BE2C (cell line): ENCODE measurements around the gene AP3S1. TPM values are rescaled to one million over a fixed set of nuclear protein-coding genes. Genes with fewer than 3 reads are reported as not detected.

Experiments
- DNase-seq: peaks from one replicate; pipeline ENCODE4 v3.0.0-alpha.2; 2020
- H3K27me3 ChIP-seq: fragments of 250-450 bp; sonication (Bioruptor Pico); 2 replicates; pipeline ENCODE4 v1.5.1; 2020; ENCODE audit warnings: mild to moderate bottlenecking
- H3K36me3 ChIP-seq: fragments of 250-450 bp; sonication (Bioruptor Pico); 2 replicates; pipeline ENCODE4 v1.5.1; 2020; ENCODE audit warnings: mild to moderate bottlenecking
- H3K4me1 ChIP-seq: fragments of 250-450 bp; sonication (Bioruptor Pico); 2 replicates; pipeline ENCODE4 v1.5.1; 2020
- H3K4me3 ChIP-seq: 2 replicates; pipeline ENCODE4 v1.5.1; 2011; ENCODE audit warnings: low read depth, low read length
- H3K9me3 ChIP-seq: fragments of 250-450 bp; sonication (Bioruptor Pico); 2 replicates; pipeline ENCODE4 v1.5.1; 2020
- polyA plus RNA-seq: library from polyadenylated mRNA; unstranded; fragments of >200 nt; gene quantifications from one replicate; pipeline ENCODE4 v1.2.1, GENCODE V29; 2012; ENCODE audit warnings: low read depth, missing spikeins; ENCODE audit not compliant: insufficient read length, insufficient read depth
- TF ChIP-seq, protein P1 (sequence below): IDR thresholded peaks from 2 replicates; pipeline ENCODE4 v1.5.1; 2012; ENCODE audit warnings: mild to moderate bottlenecking, low read depth, low read length

Gene AP3S1
- 15.4 TPM for polyA plus RNA-seq

DNA sequence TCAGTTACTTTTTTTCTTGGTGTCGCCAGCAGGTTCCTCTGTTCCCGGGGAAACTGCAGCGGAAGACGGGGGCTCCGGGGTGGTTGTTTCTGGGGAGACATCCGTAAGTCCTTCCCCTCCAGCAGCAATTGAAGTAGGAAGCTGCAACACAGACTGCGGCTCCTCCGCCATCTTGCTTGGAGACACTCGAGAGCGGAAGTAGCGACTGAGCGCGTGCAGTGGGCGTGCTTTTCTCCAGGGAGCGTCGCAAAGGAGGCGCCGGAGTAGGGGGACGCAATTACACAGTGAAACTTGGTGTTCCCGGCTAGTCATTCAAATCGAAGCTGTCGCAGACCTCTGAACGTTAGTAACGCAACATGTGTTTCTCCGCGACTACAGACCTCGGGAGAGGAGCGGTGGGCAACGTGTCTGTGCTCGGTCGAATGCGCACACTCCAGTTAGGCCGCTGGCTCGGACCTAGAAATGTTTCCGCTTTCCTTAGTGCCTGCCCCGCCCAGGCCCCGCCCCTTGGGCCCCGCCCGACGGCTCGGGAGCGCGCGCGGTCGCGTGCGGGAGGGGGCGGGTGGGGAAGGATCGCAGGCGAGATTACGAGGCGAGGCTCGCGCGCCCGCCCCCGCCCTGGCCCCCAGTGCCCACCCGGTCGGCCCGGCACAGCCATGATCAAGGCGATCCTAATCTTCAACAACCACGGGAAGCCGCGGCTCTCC lies at the start of gene AP3S1, which contains the start of gene ATG12:
Gene AP3S1, plus strand, starts transcription at position 554 of the 707 bp plus-strand sequence. Its CDS starts 103 bp downstream, at position 657.
Gene ATG12, minus strand, starts transcription at position 184 of the 707 bp plus-strand sequence. Its CDS starts 13 bp downstream, at position 171.
- TF ChIP-seq, protein P1, sequence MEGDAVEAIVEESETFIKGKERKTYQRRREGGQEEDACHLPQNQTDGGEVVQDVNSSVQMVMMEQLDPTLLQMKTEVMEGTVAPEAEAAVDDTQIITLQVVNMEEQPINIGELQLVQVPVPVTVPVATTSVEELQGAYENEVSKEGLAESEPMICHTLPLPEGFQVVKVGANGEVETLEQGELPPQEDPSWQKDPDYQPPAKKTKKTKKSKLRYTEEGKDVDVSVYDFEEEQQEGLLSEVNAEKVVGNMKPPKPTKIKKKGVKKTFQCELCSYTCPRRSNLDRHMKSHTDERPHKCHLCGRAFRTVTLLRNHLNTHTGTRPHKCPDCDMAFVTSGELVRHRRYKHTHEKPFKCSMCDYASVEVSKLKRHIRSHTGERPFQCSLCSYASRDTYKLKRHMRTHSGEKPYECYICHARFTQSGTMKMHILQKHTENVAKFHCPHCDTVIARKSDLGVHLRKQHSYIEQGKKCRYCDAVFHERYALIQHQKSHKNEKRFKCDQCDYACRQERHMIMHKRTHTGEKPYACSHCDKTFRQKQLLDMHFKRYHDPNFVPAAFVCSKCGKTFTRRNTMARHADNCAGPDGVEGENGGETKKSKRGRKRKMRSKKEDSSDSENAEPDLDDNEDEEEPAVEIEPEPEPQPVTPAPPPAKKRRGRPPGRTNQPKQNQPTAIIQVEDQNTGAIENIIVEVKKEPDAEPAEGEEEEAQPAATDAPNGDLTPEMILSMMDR = no peak
- H3K4me1 ChIP-seq = peaks cover 4% of the 10 kb centered on the region; the same call in 1 of the 2 replicates
- H3K36me3 ChIP-seq = peaks cover 6% of the 10 kb centered on the region
- H3K9me3 ChIP-seq = no peaks in the 10 kb centered on the region
- H3K27me3 ChIP-seq = no peaks in the 10 kb centered on the region
- peak; percentile 91 for DNase-seq
- peak within 1 kb of the TSS; percentile 86 for H3K4me3 ChIP-seq

DNA sequence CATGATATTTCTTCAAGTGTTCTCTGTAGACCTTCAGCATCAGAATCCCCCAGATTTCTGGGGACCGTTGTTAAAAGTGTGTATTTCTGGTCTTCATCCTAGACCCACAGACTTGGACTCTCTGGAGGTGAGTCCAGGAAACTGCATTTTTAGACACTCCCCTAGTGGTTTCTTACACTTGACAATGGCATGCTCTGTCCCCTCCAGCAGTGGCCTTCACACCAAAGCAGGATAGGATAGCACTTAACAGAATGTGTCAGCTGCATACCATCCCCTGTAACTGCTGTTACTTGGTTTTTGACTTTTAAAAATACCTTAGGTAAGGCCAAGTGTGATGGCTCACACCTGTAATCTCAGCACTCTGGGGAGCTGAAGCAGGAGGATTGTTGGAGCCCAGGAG lies 46.0 kb upstream of the AP3S1 start:
- TF ChIP-seq, protein P1 = no peak
- H3K4me1 ChIP-seq = no peaks in the 10 kb centered on the region; the same call in 1 of the 2 replicates

DNA sequence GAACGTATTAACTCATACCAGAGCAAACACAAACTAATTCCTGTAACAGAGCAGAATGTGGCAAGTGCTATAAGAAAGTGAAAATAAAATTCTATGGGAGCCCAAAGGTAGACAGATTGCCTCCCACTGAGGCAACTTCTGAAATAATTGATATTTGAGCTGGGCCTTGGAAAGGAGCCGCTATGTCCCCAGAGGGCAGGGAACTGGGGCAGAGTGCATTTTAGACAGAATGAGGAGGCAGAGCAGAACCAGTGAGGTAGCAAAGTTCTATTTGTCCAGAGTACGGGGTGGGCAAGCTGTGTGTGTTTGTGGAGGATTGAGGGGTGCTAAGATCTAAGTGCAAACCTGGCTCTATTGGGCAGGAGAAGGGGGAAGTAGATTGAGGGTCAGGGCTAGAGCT lies 45.1 kb upstream of the AP3S1 start:
- no peaks in the 10 kb centered on the region for H3K36me3 ChIP-seq
- DNase-seq = no peak
- TF ChIP-seq, protein P1 = no peak
- H3K4me3 ChIP-seq = no peak overlapping the region
- H3K27me3 ChIP-seq = no peaks in the 10 kb centered on the region
- no peaks in the 10 kb centered on the region; the same call in 1 of the 2 replicates for H3K4me1 ChIP-seq
- H3K9me3 ChIP-seq = no peaks in the 10 kb centered on the region

More for the DNA sequence above, 46.0 kb upstream of the AP3S1 start:
- Histone ChIP-seq H3K4me3 (no peak overlapping the region), H3K36me3 (no peaks in the 10 kb centered on the region), H3K9me3 (no peaks in the 10 kb centered on the region), H3K27me3 (no peaks in the 10 kb centered on the region; the same call in 1 of the 2 replicates)
- DNase-seq = no peak

DNA sequence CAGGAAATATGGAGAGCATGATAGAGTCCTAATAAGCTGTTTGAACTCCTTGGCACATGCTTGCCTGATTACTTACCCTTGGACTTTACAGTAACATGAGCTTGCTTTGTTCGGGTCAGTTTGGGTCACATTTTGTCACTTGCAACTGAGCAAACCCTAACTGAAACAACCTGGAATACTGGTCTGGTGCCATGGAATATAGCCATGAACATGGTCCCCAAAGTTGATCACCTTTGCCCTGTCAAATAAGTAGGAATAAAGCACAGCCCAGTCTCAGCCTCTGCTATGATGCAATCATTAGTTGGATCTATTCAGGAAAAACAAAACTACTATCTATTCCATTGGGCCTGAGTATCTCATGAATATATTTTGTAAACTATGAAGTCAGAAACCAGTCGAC lies 43.5 kb upstream of the AP3S1 start:
- Histone ChIP-seq H3K4me1 (no peaks in the 10 kb centered on the region; the same call in 1 of the 2 replicates), H3K27me3 (no peaks in the 10 kb centered on the region), H3K36me3 (no peaks in the 10 kb centered on the region), H3K4me3 (no peak overlapping the region), H3K9me3 (no peaks in the 10 kb centered on the region)
- TF ChIP-seq, protein P1 = no peak
- no peak for DNase-seq

DNA sequence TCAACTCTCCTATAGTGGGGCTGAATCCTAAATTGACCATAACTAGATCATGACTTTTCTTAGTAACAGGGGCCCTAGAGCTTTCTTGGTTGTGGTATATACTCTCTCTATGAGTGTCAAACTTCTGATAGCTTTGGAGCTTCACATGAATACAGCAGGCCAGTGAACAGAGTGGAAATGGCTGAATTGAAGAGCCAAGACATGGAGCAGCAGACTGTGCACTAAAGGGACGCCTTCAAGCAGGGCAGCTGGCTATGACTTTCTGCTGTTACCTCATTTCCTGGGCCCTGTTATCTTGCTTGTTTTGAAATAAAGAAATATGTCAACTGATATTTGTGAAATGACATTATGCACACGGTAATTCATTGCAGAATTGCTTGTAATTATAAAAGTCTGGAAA lies 41.6 kb upstream of the AP3S1 start:
- Histone ChIP-seq H3K9me3 (no peaks in the 10 kb centered on the region), H3K27me3 (no peaks in the 10 kb centered on the region), H3K36me3 (no peaks in the 10 kb centered on the region), H3K4me3 (no peak overlapping the region), H3K4me1 (no peaks in the 10 kb centered on the region; the same call in 1 of the 2 replicates)
- DNase-seq = no peak
- TF ChIP-seq, protein P1 = no peak

DNA sequence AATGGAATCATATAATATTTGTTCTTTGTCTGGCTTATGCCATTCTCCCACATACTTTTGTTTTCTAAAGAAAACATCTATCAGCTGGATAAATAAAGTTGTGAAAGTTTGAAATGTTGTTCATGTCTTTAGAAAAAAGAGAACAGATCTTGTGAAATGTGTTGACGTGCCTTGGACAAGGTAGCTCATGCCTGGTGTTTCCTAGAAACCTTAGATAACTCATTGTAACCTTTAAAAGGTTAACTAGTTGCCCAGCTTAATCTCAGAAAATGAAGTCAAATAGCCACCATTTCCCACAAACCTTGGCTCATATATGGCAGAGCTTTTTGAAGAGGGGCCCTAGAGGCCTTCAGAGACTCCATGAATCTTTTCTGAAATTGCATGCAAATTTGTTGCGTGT lies 40.6 kb upstream of the AP3S1 start:
- TF ChIP-seq, protein P1 = no peak
- Histone ChIP-seq H3K27me3 (no peaks in the 10 kb centered on the region), H3K9me3 (no peaks in the 10 kb centered on the region), H3K4me1 (no peaks in the 10 kb centered on the region; the same call in 1 of the 2 replicates), H3K36me3 (no peaks in the 10 kb centered on the region), H3K4me3 (no peak overlapping the region)
- DNase-seq = no peak
